NCI-H82 (cell line): ENCODE measurements around the gene CRISPLD2.

ENCODE experiments used
- DNase-seq: peaks from one replicate; lab custom pipeline; 2025; lab: John Stamatoyannopoulos, UW

The CRISPLD2 gene

DNA sequence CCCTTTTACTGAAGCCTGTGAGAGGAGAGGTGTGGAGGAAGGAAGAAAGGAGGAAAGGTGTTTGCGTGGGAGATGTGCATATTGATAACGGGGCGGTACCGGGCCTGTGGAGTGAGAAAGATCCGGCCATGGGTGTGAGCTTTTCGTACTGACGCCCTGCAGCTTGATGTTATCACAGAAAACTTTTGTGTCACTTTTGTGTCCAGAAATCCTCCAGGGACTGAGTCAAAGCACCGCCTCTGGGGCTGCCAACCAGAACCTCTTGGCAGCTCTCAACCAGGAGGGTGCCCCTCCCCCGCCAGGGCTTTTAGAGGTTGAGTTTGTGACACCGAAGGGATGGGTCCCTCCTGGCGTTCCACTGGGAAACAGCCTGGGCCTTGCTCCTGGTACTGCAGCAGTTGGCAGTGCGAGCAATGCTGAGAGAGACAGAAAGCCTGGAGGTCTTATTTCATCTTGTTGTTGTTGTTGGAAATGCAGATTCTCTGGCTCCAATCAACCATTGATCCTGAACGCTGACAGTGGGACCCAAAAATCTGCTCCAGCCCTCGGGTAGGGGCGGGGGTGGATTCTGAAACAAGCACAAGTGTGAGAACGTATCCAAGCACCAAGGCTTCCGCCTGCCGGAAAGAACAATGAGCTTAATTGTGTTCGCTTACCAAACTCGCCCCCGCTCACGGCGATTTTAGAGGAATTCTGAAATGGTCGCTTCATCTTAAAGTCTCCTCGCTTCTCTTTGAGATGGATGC is 65.0 kb downstream of the CRISPLD2 start:
- DNase-seq, result no peak

- no peak for DNase-seq
These were observed 65.6 kb downstream of the CRISPLD2 start for GRCh38 chr16:84885342-84885910.

- no peak for DNase-seq
These were observed 66.8 kb downstream of the CRISPLD2 start for GRCh38 chr16:84886497-84887090.

DNA sequence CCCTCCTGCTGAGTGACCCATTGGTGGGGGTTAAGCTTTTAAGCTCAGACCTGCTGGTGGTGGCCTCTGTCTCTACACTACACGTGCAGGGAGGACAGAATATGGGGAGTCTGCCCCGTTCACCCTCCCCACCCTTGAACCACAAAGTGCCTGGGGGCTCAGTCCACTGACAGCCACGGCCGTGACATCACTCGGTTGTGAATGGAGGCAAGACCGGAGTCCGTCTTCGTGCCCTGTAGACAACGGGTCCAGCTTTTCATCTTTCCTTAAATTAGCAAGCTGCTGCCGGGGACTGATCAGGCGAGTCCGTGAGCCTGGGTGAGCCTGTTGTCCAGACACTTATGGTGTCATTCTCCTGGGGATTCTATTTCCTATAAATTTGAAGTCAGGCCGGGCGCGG is 67.4 kb downstream of the CRISPLD2 start:
- no peak for DNase-seq

DNA sequence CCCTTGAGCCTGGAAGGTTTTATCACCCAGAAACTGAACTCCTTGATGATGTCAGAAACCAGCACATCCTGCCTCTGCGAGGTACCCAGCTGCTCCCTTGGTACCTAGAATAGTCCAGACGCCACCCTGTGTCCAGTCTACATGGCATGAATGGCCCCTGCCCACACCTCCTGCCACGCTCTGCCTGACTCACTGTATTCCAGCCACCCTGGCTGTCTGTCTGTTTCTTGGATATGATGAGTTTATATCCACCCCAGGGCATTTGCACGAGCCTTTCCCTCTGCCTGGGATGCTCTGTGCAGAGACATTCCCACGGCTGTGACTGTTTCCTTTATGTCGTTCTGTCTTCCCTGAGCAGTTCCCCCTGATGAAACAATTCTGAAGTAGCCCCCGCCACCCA is 68.7 kb downstream of the CRISPLD2 start:
- no peak for DNase-seq

GRCh38 chr16:84889066-84889465 is 69.3 kb downstream of the CRISPLD2 start:
- DNase-seq, result no peak

DNA sequence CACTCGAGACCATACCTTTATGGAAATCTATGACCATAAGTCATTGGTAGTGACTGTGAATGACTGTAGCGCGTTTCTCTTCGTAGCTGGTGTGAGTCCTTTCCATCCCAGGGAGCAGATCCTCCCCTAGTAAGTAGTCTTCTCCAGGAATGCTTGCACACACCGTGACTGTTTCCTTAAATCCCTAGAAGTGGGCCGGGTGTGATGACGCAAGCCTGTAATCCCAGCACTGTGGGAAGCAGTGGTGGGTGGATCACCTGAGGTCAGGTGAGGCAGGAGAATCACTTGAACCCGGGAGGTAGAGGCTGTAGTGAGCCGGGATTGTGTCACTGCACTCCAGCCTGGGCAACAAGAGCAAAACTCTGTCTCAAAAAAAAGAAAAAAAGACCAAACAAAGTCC is 70.6 kb downstream of the CRISPLD2 start:
- no peak for DNase-seq

- DNase-seq, result no peak
These were observed 71.5 kb downstream of the CRISPLD2 start for GRCh38 chr16:84891149-84891795.

GRCh38 chr16:84892097-84892496 is 72.3 kb downstream of the CRISPLD2 start:
- no peak for DNase-seq

- no peak for DNase-seq
These were observed 73.7 kb downstream of the CRISPLD2 start for GRCh38 chr16:84893467-84893848.

GRCh38 chr16:84893849-84894599 is 74.2 kb downstream of the CRISPLD2 start:
- DNase-seq, result no peak

DNA sequence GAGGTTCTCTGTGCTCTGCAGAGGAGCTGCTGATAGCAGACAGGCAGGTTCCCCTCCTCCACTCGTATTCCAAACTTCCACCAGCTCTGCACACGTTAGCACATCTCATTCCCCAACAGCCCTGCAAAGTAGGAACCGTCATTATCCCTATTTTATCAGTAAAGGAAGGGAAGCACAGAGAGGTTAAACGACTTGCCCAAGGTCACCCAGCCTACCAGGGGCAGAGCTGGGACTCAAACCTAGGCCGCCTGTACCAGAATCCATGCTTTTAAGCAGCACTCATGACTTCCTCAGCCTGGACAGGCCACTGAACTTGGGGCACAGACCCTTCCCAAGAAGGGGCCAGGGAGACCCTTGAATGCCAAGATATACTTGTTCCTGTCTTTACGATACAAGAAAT is 75.2 kb downstream of the CRISPLD2 start:
- no peak for DNase-seq

- DNase-seq, result no peak
These were observed 77.1 kb downstream of the CRISPLD2 start for GRCh38 chr16:84896847-84897246.

DNA sequence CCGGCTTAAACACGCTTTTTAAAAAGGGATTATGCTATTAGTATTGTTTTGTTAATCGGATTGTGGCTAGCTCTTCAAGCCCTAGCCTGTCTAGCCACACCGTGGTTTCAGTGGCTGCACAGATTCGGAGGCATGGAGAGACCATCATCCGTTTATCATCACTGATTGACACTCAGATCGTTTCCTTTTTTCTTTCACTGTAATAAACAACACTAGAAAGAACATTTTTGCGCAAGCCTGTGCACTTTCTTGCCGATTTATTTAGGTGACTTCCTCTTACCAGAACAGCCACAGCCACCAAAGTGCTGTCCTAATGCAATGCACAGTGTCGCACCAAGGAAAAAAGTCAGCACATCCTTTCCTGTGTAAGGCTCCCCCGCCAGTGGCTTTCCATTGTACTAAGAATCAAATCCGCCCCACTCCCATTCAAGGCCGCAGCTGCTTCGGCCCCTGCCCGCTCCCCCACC is 78.2 kb downstream of the CRISPLD2 start:
- DNase-seq, result peak; percentile 80

GRCh38 chr16:84898447-84898846 is 78.7 kb downstream of the CRISPLD2 start:
- no peak for DNase-seq

GRCh38 chr16:84899414-84899813 is 79.6 kb downstream of the CRISPLD2 start:
- DNase-seq, result no peak

- DNase-seq, result peak; percentile 67
These were observed 86.2 kb downstream of the CRISPLD2 start for GRCh38 chr16:84905965-84906460.

DNA sequence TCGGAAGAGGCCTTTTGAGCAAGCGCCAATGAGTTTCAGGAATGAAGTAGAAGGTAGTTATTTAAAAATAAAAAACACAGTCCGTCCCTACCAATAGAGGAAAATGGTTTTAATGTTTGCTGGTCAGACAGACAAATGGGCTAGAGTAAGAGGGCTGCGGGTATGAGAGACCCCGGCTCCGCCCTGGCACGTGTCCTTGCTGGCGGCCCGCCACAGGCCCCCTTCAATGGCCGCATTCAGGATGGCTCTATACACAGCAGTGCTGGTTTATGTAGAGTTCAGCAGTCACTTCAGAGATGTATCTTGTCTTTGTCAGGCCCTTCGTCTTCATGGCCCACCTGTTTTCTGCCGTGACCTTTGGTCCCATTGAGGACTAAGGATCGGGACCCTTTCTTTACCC is 87.3 kb downstream of the CRISPLD2 start:
- DNase-seq, result no peak

- DNase-seq, result no peak
These were observed 87.8 kb downstream of the CRISPLD2 start for GRCh38 chr16:84907575-84907974.

DNA sequence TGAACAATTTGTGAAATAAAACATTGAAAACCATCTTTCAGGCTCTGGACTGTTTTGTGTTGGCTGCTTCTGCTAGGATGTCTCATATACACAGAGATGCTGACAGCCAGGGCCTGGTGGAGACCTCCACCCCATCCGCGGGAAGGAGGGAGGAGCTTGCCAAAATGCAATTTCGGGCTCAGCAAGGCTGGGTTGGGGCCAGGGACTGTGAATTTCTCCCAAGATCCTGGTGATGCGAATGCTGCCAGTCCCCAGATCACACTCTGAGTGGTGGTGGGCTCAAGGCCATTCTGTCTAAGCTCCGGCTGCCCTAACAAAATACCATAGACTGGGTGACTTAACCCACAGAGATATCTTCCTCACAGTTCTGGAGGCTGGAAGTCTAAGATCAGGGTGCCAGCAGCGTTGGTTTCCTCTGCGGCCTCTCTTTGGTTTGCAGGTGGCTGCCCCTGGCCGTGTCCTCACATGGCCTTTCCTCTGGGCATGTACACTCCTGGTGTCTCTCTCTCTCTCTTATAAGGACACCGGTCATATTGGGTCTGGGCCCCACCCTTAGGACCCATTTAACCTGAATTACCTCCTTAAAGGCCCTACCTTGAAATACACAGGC is 89.8 kb downstream of the CRISPLD2 start:
- no peak for DNase-seq

GRCh38 chr16:84911486-84912216 is 91.9 kb downstream of the CRISPLD2 start:
- no peak for DNase-seq
